COR-L47 (cell line): ENCODE results near the gene FSIP1.

ENCODE experiments used
- DNase-seq: peaks from one replicate; lab custom pipeline; 2025; lab: John Stamatoyannopoulos, UW

Gene FSIP1

DNA sequence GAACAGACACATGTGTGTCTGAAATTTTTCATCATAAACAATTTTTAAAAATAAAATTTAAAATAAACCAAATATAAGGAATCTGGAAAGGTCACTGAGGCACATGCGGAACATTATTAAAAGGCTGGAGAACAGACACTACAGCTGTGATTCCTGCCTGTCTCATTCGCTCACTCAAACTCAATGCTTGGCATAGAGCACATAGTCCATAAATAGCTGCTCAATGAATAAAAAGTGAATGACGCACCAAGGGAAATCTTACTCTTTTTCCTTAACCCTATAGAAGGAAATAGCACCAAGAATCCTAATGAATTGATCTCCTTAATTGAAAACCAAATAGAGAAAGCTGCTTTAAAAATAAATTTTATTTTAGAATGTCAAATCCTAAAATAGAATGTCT lies 98.4 kb downstream of the FSIP1 start:
- no peak for DNase-seq

- no peak for DNase-seq
These were observed 100.3 kb downstream of the FSIP1 start for GRCh38 chr15:39682366-39682765.

DNA sequence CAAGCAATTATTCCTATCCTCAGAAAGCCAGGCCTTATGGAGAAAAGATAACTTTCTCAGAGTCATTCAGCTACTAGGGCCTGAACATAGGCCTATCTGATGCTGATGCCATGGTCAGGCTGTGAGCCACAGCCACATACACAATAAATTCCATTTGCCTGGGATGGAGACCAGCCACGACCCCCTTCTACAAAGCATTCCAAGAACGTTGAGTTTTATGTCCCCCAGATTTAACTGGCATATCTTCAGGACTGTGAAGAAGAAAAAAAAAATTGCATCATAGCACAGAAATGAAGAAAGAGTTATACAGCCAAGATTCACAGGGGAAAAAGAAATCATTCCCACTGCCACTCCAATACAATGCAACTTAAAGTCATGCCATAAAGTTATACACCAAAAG lies 101.8 kb downstream of the FSIP1 start:
- no peak for DNase-seq

DNA sequence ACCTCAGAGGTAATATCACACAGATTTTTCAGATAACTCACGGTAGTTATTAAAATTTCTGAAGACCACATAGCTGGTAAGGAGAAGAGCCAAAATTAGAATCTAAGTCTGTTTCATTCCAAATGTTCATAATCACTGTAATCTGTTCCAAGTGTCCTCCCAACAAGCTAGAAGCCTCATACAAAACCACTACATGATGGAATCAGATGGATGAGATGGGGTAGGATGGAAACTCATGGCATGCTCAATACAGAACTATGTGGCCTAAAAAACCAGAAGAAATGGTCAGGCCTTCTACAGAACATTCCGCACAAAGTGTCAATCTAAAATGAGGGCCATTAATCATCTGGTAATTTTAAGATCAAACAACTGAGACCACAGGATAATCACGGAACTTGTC lies 110.0 kb downstream of the FSIP1 start:
- DNase-seq, result no peak

GRCh38 chr15:39672184-39672583 lies 110.5 kb downstream of the FSIP1 start:
- DNase-seq, result no peak

DNA sequence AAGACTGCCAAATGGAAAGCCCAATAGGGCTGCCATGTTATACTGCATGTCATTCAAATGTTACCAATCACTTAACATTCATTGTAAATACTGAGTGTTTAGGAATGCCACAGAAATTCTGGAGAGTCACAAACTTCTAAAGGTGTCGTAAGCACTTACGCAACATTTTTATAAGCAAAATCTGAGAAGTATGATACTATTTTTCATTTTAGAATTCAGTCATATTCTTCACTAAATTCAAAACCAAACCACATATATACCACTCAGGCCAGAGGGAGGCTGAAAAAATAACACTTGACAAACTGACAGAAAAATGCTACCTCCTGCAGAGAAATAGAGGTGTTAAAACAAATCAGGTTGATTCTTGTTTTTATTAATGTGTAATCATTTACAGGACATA lies 112.0 kb downstream of the FSIP1 start:
- DNase-seq, result no peak

DNA sequence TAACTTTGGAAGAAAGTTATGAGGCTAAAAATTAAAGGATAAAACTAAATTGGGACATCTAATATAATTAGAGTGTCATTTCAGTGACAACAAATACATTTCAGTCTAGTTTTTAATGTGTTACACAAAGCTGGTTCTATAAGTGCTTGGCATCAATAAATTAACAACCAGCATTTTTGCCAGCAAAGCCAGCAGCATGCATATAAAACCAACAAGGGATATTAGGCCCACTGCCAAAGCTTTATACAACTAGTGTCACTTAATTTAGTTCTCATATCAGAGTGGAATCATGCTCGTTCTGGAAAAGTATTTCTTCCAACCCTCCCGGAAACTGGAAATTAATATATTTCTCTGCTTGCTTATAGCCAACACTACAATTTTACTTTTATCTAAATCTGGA lies 113.0 kb downstream of the FSIP1 start:
- no peak for DNase-seq

- DNase-seq, result no peak
These were observed 113.4 kb downstream of the FSIP1 start for GRCh38 chr15:39669241-39669640.

- no peak for DNase-seq
These were observed 114.2 kb downstream of the FSIP1 start for GRCh38 chr15:39668457-39668856.

GRCh38 chr15:39667382-39668127 lies 115.1 kb downstream of the FSIP1 start:
- DNase-seq, result no peak

- DNase-seq, result no peak
These were observed 116.0 kb downstream of the FSIP1 start for GRCh38 chr15:39666677-39667076.

DNA sequence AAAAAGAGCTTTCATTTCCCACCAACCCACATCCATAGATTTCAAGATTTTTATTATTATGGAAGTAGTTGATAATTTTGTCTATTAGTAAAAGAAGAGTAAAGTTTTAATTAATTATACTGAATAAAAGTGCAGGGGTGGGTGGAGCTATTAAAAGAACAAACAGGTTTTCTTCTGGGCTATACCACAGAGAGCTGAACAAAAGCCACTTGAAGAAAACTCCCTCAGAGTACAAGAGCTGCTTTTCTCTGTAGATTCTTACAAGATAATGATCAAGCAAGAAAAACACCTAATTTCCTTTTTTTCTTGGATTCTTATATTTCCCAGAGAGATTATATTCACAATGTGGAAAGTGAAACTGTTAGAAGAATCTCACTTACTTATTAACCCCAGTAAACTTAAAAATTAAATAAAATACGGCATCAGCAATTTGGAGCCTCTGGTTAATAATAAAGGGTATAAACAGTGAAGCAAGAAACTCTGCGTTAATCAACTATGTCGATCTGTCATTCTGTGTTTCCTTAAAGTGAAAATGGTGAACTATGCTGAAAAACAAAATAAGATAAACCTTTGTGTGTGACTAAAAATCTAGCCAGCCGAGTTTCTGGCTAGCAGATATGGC lies 116.9 kb downstream of the FSIP1 start:
- no peak for DNase-seq

DNA sequence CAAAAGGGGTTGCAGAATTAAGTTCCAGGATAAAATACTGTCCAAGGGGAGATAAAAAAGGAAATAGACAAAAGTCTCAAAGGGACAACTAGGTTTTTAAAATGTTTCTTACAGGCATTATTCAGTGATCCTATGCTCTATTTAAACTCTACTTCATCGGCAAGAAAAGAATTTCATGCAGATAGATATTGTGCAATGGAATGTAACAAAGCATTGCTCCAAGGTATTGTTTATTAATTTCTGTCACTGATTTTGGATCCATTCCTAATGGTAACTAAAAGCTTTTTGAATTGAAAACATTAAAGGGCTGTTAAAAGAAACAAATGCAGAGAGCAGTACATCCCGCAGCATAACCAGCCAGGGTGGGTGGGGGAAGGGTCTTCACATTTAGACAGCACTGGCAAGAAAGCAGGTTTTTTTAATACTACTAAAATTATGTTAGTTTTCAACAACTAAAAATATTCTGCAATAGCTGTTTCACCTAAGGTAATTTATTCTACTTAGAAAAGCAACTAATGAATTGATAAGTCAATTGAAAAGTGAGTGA lies 118.9 kb downstream of the FSIP1 start:
- DNase-seq, result no peak

- DNase-seq, result no peak
These were observed 120.9 kb downstream of the FSIP1 start for GRCh38 chr15:39661776-39662175.

DNA sequence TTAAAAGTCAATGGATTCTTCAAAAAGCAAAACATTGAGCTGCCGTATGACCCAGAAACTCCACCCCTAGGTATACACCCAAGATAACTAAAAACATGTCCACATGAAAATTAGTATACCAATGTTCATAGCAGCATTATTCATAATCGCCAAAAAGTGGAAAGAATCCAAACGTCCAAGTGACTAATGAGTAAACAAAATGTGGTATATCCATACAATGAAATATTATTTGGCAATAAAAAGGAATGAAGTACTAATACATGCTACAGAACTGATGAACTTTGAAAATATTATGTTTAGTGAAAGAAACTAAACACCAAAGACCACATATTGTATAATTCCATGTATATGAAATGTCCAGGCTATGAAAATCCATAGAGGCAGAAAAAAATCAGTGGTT lies 123.9 kb downstream of the FSIP1 start:
- DNase-seq, result no peak

DNA sequence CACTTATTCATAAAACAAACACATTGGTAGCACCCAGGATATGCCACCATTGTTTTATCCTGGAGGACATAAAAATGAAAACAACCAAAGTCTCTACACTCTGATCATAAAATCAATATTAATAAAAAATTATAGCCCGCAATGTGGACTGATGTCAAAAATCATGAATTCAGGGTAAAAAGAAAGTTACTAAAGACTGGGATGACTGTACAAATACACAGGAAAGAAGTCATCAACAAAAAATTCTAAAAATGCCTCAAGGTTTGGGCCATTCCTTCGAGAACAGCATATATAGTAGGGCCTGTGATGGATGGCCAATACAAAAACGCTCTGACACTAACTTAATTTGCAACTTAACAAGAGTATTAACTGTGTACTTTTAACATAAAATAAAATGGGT lies 125.0 kb downstream of the FSIP1 start:
- no peak for DNase-seq

- DNase-seq, result no peak
These were observed 125.5 kb downstream of the FSIP1 start for GRCh38 chr15:39657181-39657580.

DNA sequence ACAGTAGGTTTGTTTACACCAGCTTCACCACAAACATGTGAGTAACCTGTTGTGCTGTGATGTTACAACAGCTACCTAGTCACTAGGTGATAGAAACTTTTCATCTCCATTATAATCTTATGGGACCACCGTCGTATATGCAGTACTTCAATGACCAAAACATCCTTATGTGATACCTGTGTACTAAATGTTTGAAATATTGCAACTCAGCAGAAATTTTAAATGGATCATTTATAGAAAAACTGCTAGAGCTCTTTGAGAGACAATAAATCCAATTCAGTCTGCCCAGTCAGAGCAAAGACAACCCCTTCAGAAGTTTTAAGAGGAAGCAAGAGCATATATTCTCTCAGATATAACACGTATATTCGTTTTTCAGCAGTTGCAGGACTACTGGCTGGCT lies 128.3 kb downstream of the FSIP1 start:
- DNase-seq, result no peak

- DNase-seq, result no peak
These were observed 130.8 kb downstream of the FSIP1 start for GRCh38 chr15:39651881-39652280.

DNA sequence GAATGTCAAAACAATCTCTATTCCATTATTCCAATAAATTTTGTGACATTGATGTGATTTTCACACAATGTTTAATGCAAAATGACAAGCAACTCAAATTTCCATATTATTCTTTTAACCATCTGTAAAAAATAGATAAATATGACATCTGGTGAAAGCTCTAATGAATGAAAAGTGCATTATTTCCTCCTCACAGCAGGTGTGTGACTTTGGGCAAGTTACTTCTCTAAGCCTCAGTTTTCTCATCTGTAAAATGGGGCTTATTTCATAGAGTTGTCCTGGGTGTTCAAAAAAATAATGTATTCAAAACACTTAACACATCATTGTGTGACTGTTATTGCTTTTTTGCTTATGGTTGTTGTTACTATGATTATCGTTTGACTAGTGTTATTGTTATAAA lies 131.3 kb downstream of the FSIP1 start:
- DNase-seq, result no peak

- DNase-seq, result no peak
These were observed 132.9 kb downstream of the FSIP1 start for GRCh38 chr15:39649757-39650156.

DNA sequence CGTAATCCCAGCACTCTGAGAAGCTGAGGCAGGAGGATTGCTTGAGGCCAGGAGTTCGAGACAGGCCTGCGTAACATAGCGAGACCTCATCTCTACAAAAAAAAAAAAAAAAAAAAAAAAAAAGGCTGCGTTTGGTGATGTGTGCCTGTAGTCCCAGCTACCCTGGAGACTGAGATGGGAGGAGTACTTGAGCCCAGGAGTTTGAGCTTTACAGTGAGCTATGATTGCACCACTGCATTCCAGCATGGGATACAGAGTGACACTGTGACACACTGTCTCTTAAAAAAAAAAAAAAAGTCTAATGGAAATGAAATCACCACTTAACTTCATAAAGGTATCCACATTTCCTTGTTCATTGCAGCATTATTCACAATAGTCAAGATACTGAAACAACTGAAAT lies 136.2 kb downstream of the FSIP1 start:
- no peak for DNase-seq

GRCh38 chr15:39645976-39646257 lies 136.7 kb downstream of the FSIP1 start:
- no peak for DNase-seq
